Activated CD4-positive, alpha-beta T cell treated with anti-CD3 and anti-CD28 coated beads, Interleukin-2, Interleukin-6, amounts not matched to agents 100 ng/mL and 50 ng/mL, durations not matched to agents 16 hours and 8 hours (primary cell): Measurements from ENCODE around the gene DPP7.

Source experiments
- DNase-seq: peaks from one replicate; pipeline ENCODE4 v3.0.0-alpha.2; 2020

DPP7 gene

DNA sequence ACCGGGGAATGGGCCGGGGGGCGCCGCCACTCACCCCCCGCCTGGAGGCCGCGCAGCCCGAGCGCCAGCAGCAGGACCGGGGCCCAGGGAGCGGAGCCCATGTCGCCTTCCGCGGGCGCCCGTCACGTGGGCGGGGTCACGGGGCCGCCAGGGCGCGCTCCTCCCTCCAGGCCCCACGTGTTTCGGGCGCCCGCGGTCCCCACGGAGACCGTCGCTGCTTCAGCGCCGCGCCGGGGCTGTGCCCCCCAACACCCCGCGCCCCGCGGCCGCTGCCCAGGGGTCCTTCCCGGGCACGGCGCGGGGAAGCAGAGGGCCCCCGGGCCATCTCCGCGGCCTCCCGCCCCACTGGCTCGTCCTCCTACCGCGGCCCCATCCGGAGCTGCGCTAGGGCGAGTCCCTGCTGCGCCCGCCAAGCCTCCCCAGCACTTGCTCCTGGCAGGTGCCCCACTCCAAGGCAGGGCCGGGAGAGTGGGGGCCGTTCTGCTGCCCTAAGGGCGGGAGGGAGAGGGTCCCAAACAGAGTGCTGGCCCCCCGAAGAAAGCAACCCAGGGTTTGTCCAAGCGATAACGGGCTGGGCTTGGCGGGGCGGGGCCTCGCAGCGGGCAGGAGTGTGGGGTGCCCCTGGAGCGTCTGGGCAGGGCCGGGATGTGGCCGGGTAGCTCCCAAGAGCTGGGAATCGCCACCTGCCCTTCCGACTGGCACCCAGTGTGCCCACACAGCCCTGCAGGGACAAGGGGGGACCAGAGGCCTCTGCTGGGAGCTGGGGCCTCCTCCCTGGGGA, at the start of gene DPP7:
DPP7 (minus strand) TSS at position 121 of the 781 bp plus-strand sequence; CDS start at position 101, 20 bp downstream.
- peak; percentile 85 for DNase-seq

DNA sequence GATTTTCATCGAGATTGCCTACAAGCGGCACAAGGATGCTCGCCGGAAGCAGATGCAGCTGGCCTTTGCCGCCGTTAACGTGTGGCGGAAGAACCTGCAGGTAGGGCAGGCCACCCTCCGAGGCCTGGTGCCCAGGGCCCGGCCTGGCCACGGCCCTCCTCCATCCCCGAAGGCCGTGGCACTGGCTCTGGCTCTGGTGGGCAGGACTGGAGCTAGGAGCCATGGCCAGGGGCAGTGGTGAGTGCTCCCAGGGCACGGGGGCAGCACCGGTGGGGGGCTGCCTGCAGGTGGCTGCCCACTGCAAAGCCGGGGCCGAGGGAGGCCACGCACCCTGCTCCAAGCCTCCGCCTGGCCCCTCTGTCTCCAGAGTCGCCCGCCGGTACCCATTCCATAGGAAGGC, 49.3 kb upstream of the DPP7 start:
- no peak for DNase-seq

DNA sequence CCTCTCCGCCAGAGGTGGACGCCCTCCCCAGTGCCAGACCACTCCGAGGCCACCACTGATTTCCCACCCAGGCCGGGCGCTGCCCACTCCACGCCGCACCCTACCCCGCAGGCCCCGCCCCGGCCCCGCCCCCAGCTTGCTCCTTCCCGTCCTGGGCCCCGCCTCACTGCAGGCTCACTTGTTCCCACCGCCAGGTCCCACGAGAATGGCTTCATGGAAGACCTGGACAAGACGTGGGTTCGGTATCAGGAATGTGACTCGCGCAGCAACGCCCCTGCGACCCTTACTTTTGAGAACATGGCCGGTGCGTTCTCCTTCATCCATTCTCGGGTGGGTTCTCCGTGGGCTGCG, 48.8 kb upstream of the DPP7 start:
- DNase-seq = no peak

DNA sequence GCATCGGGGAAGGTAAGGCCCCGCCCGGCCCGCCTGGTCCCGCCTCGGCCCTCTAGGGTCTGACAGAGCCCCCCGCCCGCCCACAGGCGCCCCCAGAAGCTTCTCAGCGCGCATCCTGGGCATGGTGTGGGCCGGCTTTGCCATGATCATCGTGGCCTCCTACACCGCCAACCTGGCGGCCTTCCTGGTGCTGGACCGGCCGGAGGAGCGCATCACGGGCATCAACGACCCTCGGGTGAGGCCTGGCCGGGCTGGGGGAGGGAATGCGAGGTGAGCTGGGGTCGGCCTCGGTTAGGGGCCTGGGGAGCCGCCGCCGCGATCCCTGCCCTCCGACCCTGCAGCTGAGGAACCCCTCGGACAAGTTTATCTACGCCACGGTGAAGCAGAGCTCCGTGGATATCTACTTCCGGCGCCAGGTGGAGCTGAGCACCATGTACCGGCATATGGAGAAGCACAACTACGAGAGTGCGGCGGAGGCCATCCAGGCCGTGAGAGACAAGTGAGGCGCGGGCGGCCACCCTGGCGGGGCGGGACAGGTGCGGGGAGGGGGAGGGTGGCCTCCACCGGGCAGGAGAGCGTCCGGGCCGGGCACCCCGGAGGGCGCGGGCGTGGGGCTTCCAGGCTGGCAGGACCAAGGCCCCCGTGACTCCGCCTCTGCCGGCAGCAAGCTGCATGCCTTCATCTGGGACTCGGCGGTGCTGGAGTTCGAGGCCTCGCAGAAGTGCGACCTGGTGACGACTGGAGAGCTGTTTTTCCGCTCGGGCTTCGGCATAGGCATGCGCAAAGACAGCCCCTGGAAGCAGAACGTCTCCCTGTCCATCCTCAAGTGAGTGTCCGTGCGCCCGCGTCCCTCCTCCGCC, 48.2 kb upstream of the DPP7 start:
- DNase-seq = no peak

DNA sequence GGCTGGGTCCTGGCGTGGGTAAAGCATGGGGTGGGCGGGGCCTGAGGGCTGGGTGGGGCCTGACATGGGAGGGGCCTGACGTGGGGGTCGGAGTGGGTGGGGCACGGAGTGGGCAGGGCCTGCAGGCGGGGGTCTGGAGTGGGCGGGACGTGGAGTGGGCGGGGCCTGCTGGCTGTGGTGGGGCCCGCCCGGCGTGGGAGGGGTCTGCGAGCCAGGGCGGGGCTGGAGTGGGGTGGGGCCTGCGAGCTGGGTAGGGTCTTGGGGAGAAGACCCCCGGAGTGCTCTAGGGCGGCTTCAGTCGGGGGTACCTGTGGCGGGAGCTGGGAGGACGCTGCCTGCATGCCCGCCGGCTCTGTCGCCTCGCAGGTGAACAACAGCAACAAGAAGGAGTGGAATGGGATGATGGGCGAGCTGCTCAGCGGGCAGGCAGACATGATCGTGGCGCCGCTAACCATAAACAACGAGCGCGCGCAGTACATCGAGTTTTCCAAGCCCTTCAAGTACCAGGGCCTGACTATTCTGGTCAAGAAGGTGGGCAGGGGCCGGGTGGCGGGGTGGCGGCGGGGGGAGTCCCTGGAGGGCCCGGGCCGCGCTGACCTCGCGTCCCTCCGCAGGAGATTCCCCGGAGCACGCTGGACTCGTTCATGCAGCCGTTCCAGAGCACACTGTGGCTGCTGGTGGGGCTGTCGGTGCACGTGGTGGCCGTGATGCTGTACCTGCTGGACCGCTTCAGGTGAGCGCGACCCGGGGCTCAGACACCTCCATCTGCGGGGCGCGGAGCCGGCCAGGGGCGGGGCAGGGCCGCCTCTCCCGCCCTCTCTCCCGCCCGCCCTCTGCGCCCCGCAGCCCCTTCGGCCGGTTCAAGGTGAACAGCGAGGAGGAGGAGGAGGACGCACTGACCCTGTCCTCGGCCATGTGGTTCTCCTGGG, 47.3 kb upstream of the DPP7 start:
- no peak for DNase-seq

DNA sequence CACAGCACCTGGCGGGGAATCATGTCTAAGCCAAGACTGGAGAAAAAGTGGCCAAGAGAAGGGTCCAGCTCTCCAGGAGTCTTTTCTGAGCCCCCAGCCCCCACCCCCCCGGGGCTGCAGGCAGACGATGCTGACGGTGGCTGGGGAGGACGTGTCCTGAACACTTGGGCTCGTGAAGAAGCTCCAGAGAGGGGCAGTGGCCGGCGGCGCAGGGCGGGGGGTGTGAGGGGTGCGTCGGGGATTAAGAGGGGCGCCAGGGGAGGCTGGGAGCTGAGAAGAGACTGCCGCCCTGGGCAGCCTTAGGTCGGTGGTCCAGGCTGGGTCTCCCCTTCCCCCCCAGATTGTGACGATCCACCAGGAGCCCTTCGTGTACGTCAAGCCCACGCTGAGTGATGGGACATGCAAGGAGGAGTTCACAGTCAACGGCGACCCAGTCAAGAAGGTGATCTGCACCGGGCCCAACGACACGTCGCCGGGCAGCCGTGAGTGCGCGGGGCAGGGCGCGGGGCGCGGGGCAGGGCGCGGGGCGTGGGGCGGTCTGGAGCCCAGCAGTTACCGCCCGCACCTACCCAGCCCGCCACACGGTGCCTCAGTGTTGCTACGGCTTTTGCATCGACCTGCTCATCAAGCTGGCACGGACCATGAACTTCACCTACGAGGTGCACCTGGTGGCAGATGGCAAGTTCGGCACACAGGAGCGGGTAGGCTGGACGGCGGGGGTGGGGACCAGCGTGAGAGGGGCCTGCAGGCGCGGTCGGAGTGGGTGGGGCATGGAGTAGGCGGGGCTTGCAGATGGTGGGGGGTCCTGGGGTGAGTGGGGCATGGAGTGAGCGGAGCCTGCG, 46.4 kb upstream of the DPP7 start:
- no peak for DNase-seq

DNA sequence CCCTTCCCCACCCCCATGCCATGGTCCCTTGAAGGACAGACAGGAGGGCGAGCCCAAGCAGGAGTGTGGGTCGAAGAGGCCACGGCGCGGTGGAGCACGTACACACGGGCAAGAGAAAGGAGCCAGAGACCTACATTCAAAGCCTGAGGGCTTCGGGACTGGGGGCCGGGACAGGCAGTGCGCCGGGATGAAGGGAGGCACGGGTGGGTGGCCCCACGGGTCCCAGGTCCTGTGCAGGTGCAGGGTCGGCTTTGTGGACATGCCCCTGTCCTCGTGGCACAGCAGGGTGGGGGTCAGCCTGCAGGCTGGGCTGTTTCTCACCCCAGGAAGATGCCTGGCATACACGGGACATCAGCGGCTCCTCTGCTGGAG, 45.5 kb upstream of the DPP7 start:
- no peak for DNase-seq

DNA sequence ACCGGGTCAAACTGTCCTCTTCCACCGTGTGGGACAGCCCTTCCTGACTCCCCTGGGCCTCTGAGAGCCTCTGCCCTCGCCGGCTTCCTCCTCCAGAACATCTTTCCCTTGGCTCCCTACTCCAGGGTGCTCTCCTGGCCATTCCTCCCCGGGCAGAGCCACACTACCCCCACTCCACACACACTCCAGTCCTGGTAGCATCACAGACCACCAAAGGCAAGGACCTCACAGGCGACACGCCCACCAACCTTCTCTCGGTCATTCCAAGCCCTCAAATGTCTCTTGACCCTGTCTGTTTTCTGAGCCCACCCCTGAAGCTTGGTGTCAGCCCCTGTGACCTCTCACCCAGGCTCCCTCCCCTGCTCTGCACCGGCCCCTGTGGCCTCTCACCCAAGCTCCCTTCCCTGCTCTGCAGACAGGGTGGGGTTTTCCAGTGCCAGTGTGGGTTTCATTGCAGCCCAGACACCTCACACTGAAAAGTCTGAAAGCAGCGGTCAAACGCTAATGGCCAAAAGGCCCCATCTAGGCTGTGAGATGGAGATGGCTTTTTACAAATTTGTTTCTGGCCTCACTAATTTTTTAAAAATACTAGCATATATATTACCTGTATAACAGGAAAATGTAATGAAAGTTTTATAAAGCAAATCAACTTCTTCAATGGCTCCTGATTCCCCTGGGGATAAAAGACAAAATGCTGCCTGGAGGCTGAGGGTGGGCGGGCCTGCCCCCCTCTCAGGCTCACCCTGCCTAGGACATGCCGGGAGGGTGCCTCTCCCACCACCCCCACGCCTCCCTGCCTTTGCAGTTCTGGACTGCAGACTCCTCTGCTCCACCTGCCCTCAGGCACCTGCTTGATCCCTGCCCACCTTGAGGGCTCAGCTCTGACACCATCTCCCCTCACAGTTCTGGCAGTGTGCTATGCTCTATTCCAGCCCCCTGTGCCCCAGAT, 44.8 kb upstream of the DPP7 start:
- no peak for DNase-seq

DNA sequence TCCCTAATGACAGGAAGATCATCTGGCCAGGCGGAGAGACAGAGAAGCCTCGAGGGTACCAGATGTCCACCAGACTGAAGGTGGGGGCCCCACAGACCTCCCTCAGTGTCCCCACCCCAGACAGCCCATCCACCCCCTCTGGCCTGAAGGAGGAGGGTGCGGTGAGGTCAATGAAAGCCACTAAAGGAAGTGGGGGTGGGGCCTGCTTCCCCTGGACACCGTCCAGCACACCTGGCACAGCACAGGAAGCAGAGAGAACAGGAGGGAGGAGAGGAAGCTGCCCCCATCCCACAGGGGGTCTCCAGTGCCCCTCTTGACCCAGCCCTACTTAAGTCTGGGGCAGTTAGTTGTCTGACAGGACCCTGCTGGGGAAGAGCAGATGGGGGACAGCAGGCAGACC, 44.1 kb upstream of the DPP7 start:
- no peak for DNase-seq

DNA sequence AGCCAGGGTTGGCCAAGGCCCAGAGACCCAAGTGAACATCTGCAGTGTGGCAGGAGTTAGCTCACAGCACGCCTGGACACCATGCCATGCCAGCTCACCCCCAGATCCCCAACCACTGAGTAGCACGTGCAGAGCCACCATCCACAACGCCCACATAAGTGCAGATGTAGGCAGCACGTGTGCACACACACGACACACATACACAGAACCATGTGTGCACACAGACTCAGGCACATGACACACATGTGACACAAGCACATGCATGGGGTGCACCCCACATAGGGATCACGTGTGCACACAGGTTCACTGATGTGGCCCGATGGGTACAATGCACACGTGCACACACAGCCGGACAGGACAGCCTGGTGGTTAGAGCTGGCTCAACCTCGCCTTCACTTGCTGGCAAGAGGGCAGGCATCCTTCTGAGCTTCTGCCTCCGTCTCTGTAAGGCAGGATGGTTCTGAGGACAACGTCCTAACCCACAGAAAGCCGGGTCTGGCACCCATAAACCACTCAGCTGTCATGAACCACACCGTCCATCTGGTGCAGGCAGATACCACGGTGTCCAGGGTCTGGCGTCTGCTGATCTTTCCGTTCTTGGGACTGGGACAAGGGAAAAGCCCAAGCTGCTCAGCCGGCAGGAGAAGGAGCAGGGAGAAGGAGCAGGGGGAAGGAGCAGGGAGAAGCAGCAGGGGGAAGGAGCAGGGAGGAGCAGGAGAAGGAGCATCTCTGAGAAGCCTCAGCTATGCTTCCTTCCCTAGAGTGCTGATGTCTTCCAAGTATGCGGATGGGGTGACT, 43.3 kb upstream of the DPP7 start:
- no peak for DNase-seq

DNA sequence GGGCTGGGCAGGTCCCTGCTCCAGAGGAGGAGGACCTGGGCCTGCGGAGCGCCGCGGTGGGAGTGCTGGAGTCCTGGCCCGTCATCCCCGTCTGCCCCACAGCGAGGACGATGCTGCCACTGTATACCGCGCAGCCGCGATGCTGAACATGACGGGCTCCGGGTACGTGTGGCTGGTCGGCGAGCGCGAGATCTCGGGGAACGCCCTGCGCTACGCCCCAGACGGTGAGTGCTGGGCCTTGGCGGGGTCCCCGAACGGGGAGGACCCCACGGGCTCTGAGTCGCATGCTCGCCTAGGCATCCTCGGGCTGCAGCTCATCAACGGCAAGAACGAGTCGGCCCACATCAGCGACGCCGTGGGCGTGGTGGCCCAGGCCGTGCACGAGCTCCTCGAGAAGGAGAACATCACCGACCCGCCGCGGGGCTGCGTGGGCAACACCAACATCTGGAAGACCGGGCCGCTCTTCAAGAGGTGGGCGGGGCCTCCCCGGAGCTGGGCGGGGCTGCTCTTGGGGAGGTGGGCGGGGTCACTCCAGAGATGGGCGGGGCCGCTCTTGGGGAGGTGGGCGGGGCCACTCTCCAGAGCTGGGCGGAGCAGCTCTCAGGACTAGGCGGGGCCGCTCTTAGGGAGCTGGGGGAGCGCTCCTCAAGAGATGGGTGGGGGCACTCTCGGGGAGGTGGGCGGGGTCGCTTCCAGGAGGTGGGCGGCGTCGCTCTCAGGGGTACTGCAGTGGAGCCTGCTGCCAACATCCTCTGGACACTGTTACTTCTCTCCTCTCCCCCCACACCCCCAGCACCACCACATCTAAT, 42.2 kb upstream of the DPP7 start:
- DNase-seq = peak; percentile 72

DNA sequence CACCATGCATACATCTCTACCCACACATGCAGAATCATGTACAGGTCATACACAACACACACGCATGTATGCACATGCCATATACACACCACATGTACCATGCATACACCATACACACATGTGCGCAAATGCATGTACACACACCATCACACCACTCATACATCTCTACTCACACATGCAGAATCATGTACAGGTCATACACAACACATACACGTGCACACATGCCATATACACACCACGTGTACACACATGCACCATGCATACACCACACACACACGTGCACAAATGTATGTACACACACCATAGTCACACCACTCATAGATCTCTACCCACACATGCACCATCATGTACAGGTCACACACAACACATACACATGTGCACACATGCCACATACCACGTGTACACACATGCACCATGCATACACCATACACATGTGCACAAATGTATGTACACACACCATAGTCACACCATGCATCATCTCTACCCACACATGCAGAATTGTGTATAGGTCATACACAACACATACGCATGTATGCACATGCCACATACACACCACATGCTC, 38.4 kb upstream of the DPP7 start:
- no peak for DNase-seq

DNA sequence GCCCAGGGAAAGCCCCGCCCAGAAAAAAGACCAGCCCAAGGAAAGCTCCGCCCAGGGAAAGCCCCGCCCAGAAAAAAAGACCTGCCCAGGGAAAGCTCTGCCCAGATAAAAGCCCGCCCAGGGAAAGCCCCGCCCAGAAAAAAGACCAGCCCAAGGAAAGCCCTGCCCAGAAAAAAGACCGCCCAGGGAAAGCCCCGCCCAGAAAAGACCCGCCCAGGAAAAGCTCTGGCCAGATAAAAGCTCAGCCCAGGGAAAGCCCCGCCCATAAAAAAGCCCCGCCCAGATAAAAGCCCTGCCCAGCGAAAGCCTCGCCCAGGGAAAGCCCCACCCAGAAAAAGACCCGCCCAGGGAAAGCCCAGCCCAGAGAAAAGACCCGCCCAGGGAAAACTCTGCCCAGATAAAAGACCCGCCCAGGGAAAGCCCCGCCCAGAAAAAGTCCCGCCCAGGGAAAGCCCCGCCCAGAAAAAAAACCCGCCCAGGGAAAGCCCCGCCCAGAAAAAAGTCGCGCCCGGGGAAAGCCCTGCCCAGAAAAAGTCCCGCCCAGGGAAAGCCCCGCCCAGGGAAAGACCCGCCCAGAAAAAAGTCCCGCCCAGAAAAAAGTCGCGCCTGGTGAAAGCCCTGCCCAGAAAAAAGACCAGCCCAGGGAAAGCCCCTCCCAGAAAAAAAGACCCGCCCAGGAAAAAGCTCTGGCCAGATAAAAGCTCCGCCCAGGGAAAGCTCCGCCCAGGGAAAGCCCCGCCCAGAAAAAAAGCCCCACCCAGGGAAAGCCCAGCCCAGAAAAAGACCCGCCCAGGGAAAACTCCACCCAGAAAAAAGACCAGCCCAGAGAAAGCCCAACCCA, 36.3 kb upstream of the DPP7 start:
- peak; percentile 85 for DNase-seq

DNA sequence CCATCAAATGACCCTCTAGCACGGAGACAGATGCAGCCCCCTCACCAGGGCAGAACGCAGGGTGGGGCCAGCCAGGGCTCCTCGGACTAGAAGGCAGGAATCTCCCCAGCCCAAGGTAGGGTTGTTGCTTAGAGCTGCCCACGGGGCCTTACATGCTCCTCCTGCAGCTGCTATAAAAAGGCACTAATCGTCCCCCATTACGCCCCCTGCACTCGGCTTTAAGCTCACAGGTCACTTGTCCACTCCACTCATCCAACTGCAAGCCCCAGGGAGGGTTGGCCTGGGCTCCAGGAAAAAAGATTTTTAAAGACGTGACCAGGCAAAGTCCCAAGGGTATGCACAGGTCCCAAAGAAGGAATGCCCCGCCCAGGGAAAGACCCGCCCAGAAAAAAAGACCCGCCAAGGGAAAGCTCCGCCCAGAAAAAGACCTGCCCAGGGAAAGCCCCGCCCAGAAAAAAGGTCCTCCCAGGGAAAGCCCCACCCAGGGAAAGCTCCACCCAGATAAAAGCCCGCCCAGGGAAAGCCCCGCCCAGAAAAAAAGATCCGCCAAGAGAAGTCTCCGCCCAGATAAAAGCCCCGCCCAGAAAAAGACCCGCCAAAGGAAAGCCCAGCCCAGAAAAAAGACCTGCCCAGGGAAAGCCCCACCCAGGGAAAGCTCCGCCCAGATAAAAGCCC, 35.5 kb upstream of the DPP7 start:
- DNase-seq = no peak

DNA sequence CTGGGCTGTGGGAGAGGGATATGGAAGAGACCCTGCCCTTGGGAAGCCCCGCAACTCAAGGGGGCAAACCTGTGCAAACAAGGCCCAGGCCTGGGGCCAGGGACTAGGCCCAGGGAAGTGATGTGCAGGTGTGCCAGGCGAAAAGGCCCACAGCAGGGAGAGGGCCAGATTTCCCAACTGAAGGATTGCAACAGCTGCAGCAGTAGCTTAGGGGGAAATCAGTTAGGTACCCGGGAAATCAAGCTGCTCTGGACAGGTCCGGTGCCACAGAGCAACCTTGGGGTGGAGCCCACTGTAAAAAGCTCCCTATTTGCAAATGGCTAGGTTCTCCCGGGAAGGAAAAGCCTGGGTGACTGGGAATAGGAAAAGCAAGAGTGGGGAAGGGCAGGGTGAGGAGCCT, 34.8 kb upstream of the DPP7 start:
- no peak for DNase-seq

DNA sequence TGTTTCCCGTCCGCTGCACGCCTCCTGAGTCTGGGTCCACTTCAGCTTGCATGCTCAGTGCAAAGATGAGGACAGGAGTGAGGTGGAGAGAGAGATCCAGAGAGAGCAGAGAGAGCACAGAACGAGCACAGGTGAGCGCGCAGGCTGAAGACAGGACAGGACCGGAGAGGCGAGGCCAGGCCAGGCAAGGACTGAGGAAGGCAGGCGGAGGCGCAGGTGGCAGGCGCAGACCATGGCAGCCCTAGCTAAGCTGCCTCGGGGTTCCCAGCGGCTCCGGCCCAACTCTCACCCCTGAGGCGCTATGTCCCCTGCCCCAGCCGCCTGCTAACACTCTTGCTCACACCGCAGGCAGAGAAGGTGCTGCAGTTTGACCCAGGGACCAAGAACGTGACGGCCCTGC, 34.1 kb upstream of the DPP7 start:
- DNase-seq = no peak

DNA sequence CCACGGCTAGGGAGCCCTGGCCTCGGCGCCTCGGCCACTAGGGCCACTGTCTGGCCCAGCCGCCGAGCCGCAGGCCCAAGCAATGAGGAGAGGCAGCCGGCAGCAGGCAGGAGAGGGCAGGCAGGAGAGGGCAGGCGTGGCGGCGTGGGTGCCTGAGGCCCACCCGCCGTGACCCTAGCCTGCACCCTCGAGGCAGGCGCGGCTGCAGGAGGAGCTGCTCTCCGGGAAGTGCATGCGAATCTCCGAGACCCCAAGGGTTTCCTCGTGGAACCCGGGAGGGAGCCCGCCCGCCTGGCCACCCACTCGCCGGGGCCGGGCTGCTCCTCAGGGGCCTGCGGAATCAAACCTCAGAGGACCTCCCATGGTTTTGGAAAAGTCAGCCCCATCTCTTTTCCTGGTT, 33.7 kb upstream of the DPP7 start:
- no peak for DNase-seq

DNA sequence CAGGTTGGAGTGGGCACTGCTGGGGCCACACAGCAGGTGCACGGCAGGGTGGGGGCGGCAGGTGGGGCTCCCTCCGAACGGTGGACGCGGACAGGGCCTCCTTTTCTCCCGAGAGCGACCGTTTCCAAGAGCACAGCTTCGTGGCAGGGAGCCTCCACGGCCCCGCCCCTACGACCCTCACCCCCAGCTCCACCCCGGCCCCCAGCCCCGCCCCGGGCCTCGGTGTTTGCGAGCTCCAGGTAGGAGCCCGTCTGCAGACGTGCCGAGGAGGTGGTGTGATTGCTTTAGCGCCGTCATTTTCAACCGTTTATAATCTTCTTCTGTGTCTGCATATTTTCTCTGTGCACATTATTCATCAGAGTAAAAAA, 33.2 kb upstream of the DPP7 start:
- DNase-seq = no peak
